ENCODE measurements around the gene AGK.

The AGK gene

GRCh38 chr7:141660259-141660658, 109.0 kb downstream of the AGK start:
- DNase-seq (ENCODE audit: extremely low read depth, low read depth), result no peak
- H3K4me3 ChIP-seq (replicated peaks; ENCODE audit: low read depth, low read length), result no peak overlapping the region
- TF ChIP-seq CTCF (IDR thresholded peaks at IDR 0.05; ENCODE audit: low read depth, low read length, missing control alignments), result no peak

GRCh38 chr7:141663081-141663849, 112.1 kb downstream of the AGK start:
- no peak for TF ChIP-seq CTCF (IDR thresholded peaks at IDR 0.05; ENCODE audit: low read depth, low read length, missing control alignments)
- H3K4me3 ChIP-seq (replicated peaks; ENCODE audit: low read depth, low read length), result no peak overlapping the region
- DNase-seq (ENCODE audit: extremely low read depth, low read depth), result no peak

GRCh38 chr7:141664450-141664849, 113.2 kb downstream of the AGK start:
- no peak overlapping the region for H3K4me3 ChIP-seq (replicated peaks; ENCODE audit: low read depth, low read length)
- DNase-seq (ENCODE audit: extremely low read depth, low read depth), result no peak
- TF ChIP-seq CTCF (IDR thresholded peaks at IDR 0.05; ENCODE audit: low read depth, low read length, missing control alignments), result no peak

GRCh38 chr7:141665208-141666035, 114.2 kb downstream of the AGK start:
- H3K4me3 ChIP-seq (replicated peaks; ENCODE audit: low read depth, low read length), result no peak overlapping the region
- DNase-seq (ENCODE audit: extremely low read depth, low read depth), result no peak
- TF ChIP-seq CTCF (IDR thresholded peaks at IDR 0.05; ENCODE audit: low read depth, low read length, missing control alignments), result no peak

GRCh38 chr7:141666071-141666470, 114.9 kb downstream of the AGK start:
- no peak for TF ChIP-seq CTCF (IDR thresholded peaks at IDR 0.05; ENCODE audit: low read depth, low read length, missing control alignments)
- DNase-seq (ENCODE audit: extremely low read depth, low read depth), result no peak
- H3K4me3 ChIP-seq (replicated peaks; ENCODE audit: low read depth, low read length), result no peak overlapping the region

- H3K4me3 ChIP-seq (replicated peaks; ENCODE audit: low read depth, low read length), result no peak overlapping the region
- DNase-seq (ENCODE audit: extremely low read depth, low read depth), result no peak
- TF ChIP-seq CTCF (IDR thresholded peaks at IDR 0.05; ENCODE audit: low read depth, low read length, missing control alignments), result no peak
Measured at GRCh38 chr7:141668853-141669252, 117.6 kb downstream of the AGK start.

All from HFF-Myc (cell line).